Cardiac fibroblast (primary cell): ENCODE measurements around the gene ZNF580.

Source experiments
- DNase-seq, 2 donors: peaks; one replicate each; pipeline versions ENCODE4 v3.0.0 to v3.0.0-alpha.2; 2010; ENCODE audit warnings: low read depth in 2 of 2
- H3K4me3 ChIP-seq, 2 donors: replicated peaks in 1 of 2; 1 replicate in 1 of 2; 2 replicates in 1 of 2; pipeline ENCODE4 v1.5.1; 2011; ENCODE audit warnings: low read depth in 2 of 2, low read length in 2 of 2, mild to moderate bottlenecking in 2 of 2, moderate library complexity in 1 of 2
- TF ChIP-seq, protein P1 (sequence below): IDR thresholded peaks from one replicate; pipeline ENCODE4 v1.5.1; 2011; ENCODE audit warnings: low read depth, mild to moderate bottlenecking, low read length, inconsistent platforms

The ZNF580 gene

GRCh38 chr19:55646889-55647731 is 6.3 kb downstream of the ZNF580 start:
- TF ChIP-seq, protein P1, sequence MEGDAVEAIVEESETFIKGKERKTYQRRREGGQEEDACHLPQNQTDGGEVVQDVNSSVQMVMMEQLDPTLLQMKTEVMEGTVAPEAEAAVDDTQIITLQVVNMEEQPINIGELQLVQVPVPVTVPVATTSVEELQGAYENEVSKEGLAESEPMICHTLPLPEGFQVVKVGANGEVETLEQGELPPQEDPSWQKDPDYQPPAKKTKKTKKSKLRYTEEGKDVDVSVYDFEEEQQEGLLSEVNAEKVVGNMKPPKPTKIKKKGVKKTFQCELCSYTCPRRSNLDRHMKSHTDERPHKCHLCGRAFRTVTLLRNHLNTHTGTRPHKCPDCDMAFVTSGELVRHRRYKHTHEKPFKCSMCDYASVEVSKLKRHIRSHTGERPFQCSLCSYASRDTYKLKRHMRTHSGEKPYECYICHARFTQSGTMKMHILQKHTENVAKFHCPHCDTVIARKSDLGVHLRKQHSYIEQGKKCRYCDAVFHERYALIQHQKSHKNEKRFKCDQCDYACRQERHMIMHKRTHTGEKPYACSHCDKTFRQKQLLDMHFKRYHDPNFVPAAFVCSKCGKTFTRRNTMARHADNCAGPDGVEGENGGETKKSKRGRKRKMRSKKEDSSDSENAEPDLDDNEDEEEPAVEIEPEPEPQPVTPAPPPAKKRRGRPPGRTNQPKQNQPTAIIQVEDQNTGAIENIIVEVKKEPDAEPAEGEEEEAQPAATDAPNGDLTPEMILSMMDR: no peak
- no peak for DNase-seq
- H3K4me3 ChIP-seq: peak overlapping the region; percentile 74 to 77

GRCh38 chr19:55647732-55648584 is 7.2 kb downstream of the ZNF580 start, which contains the start of gene CCDC106:
Gene CCDC106 (plus strand): TSS chr19:55648212. CDS start chr19:55649047, 835 bp downstream.
- TF ChIP-seq, protein P1: no peak
- peak within 1 kb of the TSS; percentile 74 to 77 for H3K4me3 ChIP-seq
- DNase-seq: peak; percentile 60 to 86

DNA sequence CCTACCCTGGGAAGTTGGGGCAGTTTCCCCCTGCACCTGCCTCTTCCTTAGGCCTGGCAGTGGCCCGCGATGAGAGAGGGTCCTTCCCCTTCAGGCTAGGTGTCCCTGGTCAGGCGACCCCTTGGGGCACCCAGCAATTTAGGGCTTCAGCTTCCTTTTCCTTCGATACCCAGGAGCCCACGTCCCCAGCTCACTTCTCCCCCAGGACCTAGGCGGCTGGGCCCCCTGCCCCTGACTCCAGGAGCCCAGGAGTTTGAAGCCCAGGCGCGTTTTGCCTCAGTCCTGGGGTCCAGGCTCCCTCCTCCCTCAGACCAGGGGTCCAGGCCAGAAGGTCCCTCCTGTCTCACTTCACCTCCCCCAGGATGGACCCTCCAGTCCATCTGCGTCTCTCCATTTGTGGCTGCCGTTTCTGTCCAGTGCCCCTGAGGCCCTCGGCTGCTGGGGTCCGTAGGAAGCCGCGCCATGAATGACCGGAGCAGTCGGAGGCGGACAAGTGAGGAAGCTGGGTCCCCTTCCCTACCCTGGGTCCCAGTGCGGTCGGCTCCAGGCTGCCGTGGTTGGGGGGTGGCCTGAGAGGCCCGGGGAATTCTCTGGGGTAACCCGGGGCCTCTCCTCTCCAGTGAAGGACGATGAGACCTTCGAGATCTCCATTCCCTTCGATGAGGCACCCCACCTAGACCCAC is 7.9 kb downstream of the ZNF580 start:
- DNase-seq: no peak
- TF ChIP-seq, protein P1: no peak
- peak overlapping the region; percentile 74 to 77 for H3K4me3 ChIP-seq

DNA sequence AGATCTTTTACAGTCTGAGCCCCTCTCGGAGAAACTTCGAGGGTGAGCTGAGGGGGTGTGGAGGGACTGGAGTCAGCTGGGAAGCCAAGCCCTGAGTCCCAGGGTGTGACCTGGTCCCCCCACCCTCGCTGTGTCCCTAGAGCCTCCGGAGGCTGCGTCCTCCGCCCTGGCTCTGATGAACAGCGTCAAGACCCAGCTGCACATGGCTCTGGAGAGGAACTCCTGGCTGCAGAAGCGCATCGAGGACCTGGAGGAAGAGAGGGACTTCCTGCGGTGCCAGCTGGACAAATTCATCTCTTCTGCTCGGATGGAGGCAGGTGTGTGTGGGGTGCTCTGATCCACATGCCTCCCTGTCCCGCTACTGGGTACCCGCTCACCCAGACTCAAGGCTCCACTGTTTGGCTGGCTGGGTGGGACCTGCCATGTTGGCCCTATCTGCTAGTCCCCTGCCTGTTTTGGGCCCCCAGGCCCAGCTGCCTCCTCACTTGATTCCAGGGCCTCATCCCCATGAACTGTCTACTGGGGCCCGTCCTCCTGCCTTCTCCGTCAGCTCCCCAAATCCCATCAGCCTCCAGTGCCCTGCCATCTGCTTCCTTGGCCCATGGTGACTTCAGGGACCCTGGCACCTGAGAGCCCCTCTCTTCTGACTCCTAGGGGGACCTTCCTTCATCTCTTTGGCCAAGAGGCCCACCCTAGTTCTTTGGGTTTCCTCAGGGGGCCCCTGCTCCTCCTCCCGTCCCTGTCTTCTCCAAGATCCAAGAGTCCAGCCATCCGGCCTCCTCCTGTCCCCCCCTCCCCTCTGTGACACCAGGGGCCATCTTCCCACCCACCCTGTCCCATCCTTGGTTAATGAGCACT is 8.7 kb downstream of the ZNF580 start:
- H3K4me3 ChIP-seq: peak overlapping the region in 1 of 2 donors; percentile 74
- TF ChIP-seq, protein P1: no peak
- DNase-seq: no peak

GRCh38 chr19:55650126-55650557 is 9.3 kb downstream of the ZNF580 start:
- TF ChIP-seq, protein P1: no peak
- DNase-seq: no peak
- H3K4me3 ChIP-seq: no peak overlapping the region
